NT2/D1 (cell line): Measurements from ENCODE around the gene TPBGL.
A peak's percentile ranks its signal among the peaks of the same experiment; 100 is the strongest.

Experiments used
- DNase-seq: peaks from one replicate; pipeline ENCODE4 v3.0.0-alpha.2; 2011; ENCODE audit warnings: low read depth, low spot score
- H3K27me3 ChIP-seq: 2 replicates; pipeline ENCODE4 v1.6.0; 2011; ENCODE audit warnings: mild to moderate bottlenecking; ENCODE audit not compliant: insufficient read length, insufficient read depth
- H3K36me3 ChIP-seq: 2 replicates; pipeline ENCODE4 v1.6.1; 2011; ENCODE audit warnings: mild to moderate bottlenecking, low read length, mixed read lengths; ENCODE audit not compliant: insufficient read depth, insufficient read length
- H3K4me1 ChIP-seq: 2 replicates; pipeline ENCODE4 v1.5.1; 2011; ENCODE audit not compliant: insufficient read depth, insufficient read length
- H3K4me3 ChIP-seq: 2 replicates; pipeline ENCODE4 v1.5.1; 2011; ENCODE audit warnings: low read depth; ENCODE audit not compliant: insufficient read length
- H3K9ac ChIP-seq: 2 replicates; pipeline ENCODE4 v1.6.0; 2011; ENCODE audit warnings: low read depth; ENCODE audit not compliant: insufficient read length
- H3K9me3 ChIP-seq: 2 replicates; pipeline ENCODE4 v1.5.1; 2011; ENCODE audit warnings: mild to moderate bottlenecking, low read length; ENCODE audit not compliant: insufficient read depth
- SUZ12 ChIP-seq: IDR thresholded peaks from 2 replicates; pipeline ENCODE4 v1.6.1; 2011; ENCODE audit not compliant: insufficient read length, insufficient read depth; ENCODE audit errors: extremely low read depth
- YY1 ChIP-seq: IDR thresholded peaks from 2 replicates; pipeline ENCODE4 v1.6.1; 2011; ENCODE audit not compliant: insufficient read length, insufficient read depth
- ZNF274 ChIP-seq: IDR thresholded peaks from 2 replicates; pipeline ENCODE4 v1.6.1; 2011; ENCODE audit warnings: mild to moderate bottlenecking, low read depth, low read length

Gene TPBGL

DNA sequence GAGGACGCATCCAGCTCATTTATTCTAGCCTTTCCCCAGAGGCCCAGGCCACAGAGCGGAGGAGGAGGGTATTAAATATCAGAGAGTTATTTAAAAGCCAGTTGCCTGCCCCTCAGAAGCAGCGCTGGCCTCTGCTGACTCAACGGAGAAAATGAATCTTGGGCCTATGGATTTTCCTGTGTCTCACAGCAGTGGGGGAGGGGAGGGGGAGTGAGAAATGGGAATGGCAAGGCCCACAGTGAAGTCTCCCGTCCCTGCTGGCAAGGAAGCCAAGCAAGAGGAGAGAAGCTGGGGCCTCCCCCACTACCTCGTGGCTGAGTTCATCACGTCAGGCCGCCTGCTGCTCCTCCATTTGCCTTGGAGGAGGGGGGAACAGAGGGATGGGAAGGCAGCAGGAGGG is 4.5 kb upstream of the TPBGL start:
- Histone ChIP-seq H3K9ac (no peak overlapping the region), H3K4me1 (no peaks in the 10 kb centered on the region), H3K36me3 (no peaks in the 10 kb centered on the region), H3K9me3 (no peaks in the 10 kb centered on the region), H3K4me3 (no peak overlapping the region), H3K27me3 (no peaks in the 10 kb centered on the region)
- no peak for TF ChIP-seq YY1
- TF ChIP-seq ZNF274 = no peak
- TF ChIP-seq SUZ12 = no peak
- DNase-seq = no peak

GRCh38 chr11:75237050-75237449 is 3.5 kb upstream of the TPBGL start:
- Histone ChIP-seq H3K9me3 (no peaks in the 10 kb centered on the region), H3K4me3 (no peak overlapping the region), H3K36me3 (no peaks in the 10 kb centered on the region), H3K9ac (no peak overlapping the region), H3K4me1 (no peaks in the 10 kb centered on the region), H3K27me3 (peaks cover 3% of the 10 kb centered on the region)
- no peak for DNase-seq
- TF ChIP-seq SUZ12 (no peak), ZNF274 (no peak), YY1 (no peak)

- TF ChIP-seq ZNF274 (no peak), SUZ12 (no peak), YY1 (no peak)
- Histone ChIP-seq H3K4me1 (no peaks in the 10 kb centered on the region), H3K9ac (no peak overlapping the region), H3K4me3 (no peak overlapping the region), H3K36me3 (no peaks in the 10 kb centered on the region), H3K27me3 (peaks cover 21% of the 10 kb centered on the region), H3K9me3 (peaks cover 14% of the 10 kb centered on the region; the same call in 1 of the 2 replicates)
- no peak for DNase-seq
These were observed 1.8 kb upstream of the TPBGL start for GRCh38 chr11:75238595-75239440.

GRCh38 chr11:75239531-75240290 is 863 bp upstream of the TPBGL start:
- Histone ChIP-seq H3K9me3 (peaks cover 14% of the 10 kb centered on the region; the same call in 1 of the 2 replicates), H3K4me3 (peak overlapping the region; percentile 15), H3K4me1 (no peaks in the 10 kb centered on the region), H3K27me3 (peaks cover 28% of the 10 kb centered on the region), H3K36me3 (no peaks in the 10 kb centered on the region), H3K9ac (peak overlapping the region; percentile 64)
- DNase-seq = no peak
- TF ChIP-seq YY1 (no peak), SUZ12 (no peak), ZNF274 (no peak)

DNA sequence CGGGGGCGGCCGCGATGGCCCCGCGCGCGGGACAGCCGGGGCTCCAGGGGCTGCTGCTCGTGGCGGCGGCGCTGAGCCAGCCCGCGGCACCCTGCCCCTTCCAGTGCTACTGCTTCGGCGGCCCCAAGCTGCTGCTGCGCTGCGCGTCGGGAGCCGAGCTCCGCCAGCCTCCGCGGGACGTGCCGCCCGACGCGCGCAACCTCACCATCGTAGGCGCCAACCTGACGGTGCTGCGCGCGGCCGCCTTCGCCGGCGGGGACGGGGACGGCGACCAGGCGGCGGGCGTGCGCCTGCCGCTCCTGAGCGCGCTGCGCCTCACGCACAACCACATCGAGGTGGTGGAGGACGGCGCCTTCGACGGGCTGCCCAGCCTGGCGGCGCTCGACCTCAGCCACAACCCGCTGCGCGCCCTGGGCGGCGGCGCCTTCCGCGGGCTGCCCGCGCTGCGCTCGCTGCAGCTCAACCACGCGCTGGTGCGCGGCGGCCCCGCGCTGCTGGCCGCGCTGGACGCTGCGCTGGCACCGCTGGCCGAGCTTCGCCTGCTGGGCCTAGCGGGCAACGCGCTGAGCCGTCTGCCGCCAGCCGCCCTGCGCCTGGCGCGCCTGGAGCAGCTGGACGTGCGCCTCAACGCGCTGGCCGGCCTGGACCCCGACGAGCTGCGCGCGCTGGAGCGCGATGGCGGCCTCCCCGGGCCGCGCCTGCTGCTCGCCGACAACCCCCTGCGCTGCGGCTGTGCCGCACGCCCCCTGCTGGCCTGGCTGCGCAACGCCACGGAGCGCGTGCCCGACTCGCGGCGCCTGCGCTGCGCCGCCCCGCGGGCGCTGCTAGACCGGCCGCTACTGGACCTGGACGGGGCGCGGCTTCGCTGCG is 697 bp downstream of the TPBGL start:
- Histone ChIP-seq H3K36me3 (no peaks in the 10 kb centered on the region), H3K27me3 (peaks cover 34% of the 10 kb centered on the region), H3K9ac (peak overlapping the region; percentile 83), H3K4me3 (peak overlapping the region; percentile 71), H3K4me1 (no peaks in the 10 kb centered on the region), H3K9me3 (peaks cover 14% of the 10 kb centered on the region; the same call in 1 of the 2 replicates)
- peak; percentile 84 for DNase-seq
- no peak for TF ChIP-seq SUZ12
- TF ChIP-seq YY1 = no peak
- no peak for TF ChIP-seq ZNF274

DNA sequence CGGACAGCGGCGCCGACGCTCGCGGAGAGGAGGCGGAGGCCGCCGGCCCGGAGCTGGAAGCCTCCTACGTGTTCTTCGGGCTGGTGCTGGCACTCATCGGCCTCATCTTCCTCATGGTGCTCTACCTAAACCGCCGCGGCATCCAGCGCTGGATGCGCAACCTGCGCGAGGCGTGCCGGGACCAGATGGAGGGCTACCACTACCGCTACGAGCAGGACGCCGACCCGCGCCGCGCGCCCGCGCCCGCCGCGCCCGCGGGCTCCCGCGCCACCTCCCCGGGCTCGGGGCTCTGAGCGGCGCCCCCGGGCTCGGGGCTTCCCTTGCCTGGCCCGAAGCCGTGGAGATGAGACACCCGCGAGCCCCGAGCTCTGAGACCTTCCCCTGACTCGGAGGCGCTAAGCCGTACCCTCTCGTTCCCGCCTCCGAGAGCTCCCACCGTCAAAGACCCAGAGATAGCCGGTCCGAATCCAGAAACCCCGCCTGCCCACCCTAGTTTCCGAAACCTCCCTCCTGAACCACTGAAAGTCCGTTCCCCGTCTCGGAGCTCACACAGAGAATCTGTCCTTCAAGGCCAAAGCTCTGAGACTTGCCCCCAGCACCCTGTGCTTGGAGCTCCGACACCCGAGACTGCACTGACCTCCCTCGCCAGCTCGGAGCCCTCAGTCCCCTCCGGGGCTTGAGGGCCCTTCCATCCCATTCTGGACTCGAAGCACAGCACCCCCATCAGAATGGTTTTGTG is 1.5 kb downstream of the TPBGL start:
- Histone ChIP-seq H3K4me3 (peak overlapping the region; percentile 71), H3K36me3 (no peaks in the 10 kb centered on the region), H3K4me1 (no peaks in the 10 kb centered on the region), H3K27me3 (peaks cover 34% of the 10 kb centered on the region), H3K9me3 (peaks cover 14% of the 10 kb centered on the region; the same call in 1 of the 2 replicates), H3K9ac (peak overlapping the region; percentile 72)
- TF ChIP-seq YY1 (no peak), SUZ12 (no peak), ZNF274 (no peak)
- DNase-seq = no peak
